Right atrium auricular region (tissue), 2 donors: ENCODE results near the gene TXNDC16. TPM values are rescaled to one million over a fixed set of nuclear protein-coding genes. Genes with fewer than 3 reads are reported as not detected.
"Not testable (repeated sequence)": the region's sequence is repeated elsewhere in the genome, so short reads cannot be mapped to it uniquely, and the experiment has no call there.

Experiments
- DNase-seq: peaks from one replicate; pipeline ENCODE4 v3.0.0-alpha.2; 2019; ENCODE audit warnings: low spot score
- H3K27ac ChIP-seq, 2 donors: fragments of 200-600 bp; sonication (generic); 1 replicate in 1 of 2; 2 replicates in 1 of 2; pipeline ENCODE4 v1.5.1; 2016 to 2019
- H3K27me3 ChIP-seq, 2 donors: fragments of 200-600 bp; sonication (generic); one replicate each; pipeline versions ENCODE4 v1.5.1 to v1.6.0; 2017 to 2019
- H3K36me3 ChIP-seq: fragments of 200-600 bp; sonication (generic); one replicate; pipeline ENCODE4 v1.5.1; 2016
- H3K4me1 ChIP-seq, 2 donors: fragments of 200-600 bp; sonication (generic); one replicate each; pipeline versions ENCODE4 v1.5.1 to v1.6.0; 2017 to 2019
- H3K4me3 ChIP-seq, 2 donors: fragments of 200-600 bp; sonication (generic); 1 replicate in 1 of 2; 2 replicates in 1 of 2; pipeline ENCODE4 v1.5.1; 2017 to 2019; ENCODE audit warnings: mild to moderate bottlenecking in 1 of 2, moderate library complexity in 1 of 2
- H3K9me3 ChIP-seq, 2 donors: fragments of 200-600 bp; sonication (generic); one replicate each; pipeline ENCODE4 v1.5.1; 2019
- total RNA-seq, 2 donors: library from RNA; depleted of rRNA; stranded (reverse); fragments of >200 nt; gene quantifications; one replicate each; pipeline ENCODE4 v1.1.0, GENCODE V29; 2016
- TF ChIP-seq, protein P1 (sequence below), 2 donors: fragments of 200-600 bp; sonication (generic); IDR thresholded peaks; one replicate each; pipeline ENCODE4 v1.5.1; 2019; ENCODE audit warnings: antibody characterized with exemption in 2 of 2

TXNDC16 gene
- total RNA-seq, 2 donors from 2014 or later, result 6.7 to 7.0 TPM

- no peak overlapping the region for H3K4me3 ChIP-seq
Measured at GRCh38 chr14:52473557-52473956, 78.7 kb downstream of the TXNDC16 start.

DNA sequence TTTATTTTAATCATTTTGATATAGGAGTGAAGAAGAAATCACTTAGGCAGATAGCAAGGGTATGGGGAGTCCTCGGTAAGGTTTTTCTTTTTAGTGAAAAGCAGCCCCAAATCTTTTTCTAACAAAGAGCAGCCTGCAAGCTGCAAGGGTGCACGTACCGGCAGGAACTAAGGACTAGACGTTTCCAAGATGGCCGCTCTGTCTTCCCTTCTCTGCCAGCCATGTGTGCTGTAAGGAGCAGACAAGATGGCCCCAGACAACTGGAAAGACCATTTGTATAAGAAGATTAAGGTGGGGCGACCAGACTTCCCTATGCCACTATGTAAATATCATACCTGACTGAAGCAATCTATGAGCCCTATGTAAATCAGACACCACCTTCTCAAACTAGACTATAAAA is 79.6 kb downstream of the TXNDC16 start:
- H3K27ac ChIP-seq, result no peak overlapping the region
- H3K4me3 ChIP-seq, result no peak overlapping the region
- no peaks in the 10 kb centered on the region for H3K36me3 ChIP-seq
- H3K9me3 ChIP-seq, result peaks cover 0 to 16% of the 10 kb centered on the region in 2 donors
- DNase-seq, result no peak
- TF ChIP-seq, protein P1, sequence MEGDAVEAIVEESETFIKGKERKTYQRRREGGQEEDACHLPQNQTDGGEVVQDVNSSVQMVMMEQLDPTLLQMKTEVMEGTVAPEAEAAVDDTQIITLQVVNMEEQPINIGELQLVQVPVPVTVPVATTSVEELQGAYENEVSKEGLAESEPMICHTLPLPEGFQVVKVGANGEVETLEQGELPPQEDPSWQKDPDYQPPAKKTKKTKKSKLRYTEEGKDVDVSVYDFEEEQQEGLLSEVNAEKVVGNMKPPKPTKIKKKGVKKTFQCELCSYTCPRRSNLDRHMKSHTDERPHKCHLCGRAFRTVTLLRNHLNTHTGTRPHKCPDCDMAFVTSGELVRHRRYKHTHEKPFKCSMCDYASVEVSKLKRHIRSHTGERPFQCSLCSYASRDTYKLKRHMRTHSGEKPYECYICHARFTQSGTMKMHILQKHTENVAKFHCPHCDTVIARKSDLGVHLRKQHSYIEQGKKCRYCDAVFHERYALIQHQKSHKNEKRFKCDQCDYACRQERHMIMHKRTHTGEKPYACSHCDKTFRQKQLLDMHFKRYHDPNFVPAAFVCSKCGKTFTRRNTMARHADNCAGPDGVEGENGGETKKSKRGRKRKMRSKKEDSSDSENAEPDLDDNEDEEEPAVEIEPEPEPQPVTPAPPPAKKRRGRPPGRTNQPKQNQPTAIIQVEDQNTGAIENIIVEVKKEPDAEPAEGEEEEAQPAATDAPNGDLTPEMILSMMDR (IDR thresholded peaks at IDR 0.05), result no peak
- no peaks in the 10 kb centered on the region for H3K4me1 ChIP-seq
- no peaks in the 10 kb centered on the region for H3K27me3 ChIP-seq

More at GRCh38 chr14:52473557-52473956, 78.7 kb downstream of the TXNDC16 start:
- Histone ChIP-seq H3K4me1 (no peaks in the 10 kb centered on the region), H3K9me3 (peaks cover 0 to 17% of the 10 kb centered on the region in 2 donors), H3K27ac (no peak overlapping the region), H3K36me3 (no peaks in the 10 kb centered on the region), H3K27me3 (no peaks in the 10 kb centered on the region)
- TF ChIP-seq, protein P1 (IDR thresholded peaks at IDR 0.05), result peak in 1 of 2 donors; percentile 49
- no peak for DNase-seq

- H3K36me3 ChIP-seq, DNase-seq, H3K27me3 ChIP-seq, H3K27ac ChIP-seq, H3K4me3 ChIP-seq, H3K4me1 ChIP-seq: not testable (repeated sequence)
- peaks cover 0 to 11% of the 10 kb centered on the region in 2 donors for H3K9me3 ChIP-seq
Measured at GRCh38 chr14:52472251-52472650, 80.1 kb downstream of the TXNDC16 start.

DNA sequence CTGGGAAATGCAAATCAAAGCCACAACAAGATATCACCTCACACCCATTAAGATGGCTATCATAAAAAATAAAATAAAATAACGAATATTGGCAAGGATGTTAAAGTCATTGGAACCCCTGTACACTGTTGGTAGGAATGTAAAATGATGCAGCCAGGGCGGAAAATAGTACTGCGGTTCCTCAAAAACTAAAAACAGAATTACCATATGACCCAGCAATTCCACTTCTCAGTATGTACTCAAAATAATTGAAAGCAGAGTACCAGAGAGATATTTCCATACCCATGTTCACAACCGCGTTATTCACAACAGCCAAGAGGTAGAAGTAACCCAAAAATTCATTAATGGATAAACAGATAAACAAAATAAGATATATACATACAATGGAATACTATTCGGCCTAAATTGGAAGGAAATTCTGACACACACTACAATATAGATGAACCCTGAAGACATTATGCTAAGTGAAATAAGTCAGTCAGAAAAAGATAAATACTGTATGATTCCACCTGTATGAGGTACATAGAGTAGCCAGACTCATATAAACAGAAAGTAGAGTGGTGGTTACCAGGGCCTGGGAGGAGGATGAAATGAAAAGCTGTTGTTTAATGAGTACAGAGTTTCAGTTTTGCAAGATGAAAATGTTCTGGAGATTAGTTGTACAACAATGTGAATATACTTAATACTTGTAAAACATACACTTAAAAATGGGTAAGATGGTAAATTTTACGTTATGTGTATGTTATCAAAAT is 84.6 kb downstream of the TXNDC16 start:
- Histone ChIP-seq H3K4me1 (no peaks in the 10 kb centered on the region), H3K4me3 (no peak overlapping the region), H3K27ac (no peak overlapping the region), H3K27me3 (no peaks in the 10 kb centered on the region), H3K9me3 (no peaks in the 10 kb centered on the region), H3K36me3 (peaks cover under 1% of the 10 kb centered on the region)
- no peak for DNase-seq
- TF ChIP-seq, protein P1 (IDR thresholded peaks at IDR 0.05), result no peak

DNA sequence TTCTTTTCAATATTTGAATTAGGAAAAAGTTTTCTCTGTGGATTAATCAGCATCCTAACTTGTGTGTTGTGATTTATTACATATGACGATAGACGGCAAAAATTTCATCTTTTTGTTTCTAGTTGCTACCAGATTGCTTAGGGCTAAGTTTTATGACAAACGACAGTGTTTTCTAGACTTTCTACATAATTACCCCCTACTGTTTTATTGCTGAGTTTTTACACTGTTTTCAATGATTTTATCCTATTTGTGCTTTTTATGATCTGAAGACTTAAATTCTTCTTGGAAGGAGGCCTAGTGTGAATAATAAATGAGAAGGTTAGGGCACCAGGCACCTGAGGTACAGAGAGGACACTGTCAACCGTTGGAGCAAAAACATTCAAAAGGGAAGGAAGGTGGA is 88.1 kb downstream of the TXNDC16 start:
- Histone ChIP-seq H3K4me1 (no peaks in the 10 kb centered on the region), H3K4me3 (no peak overlapping the region), H3K36me3 (peaks cover 13% of the 10 kb centered on the region), H3K27me3 (no peaks in the 10 kb centered on the region), H3K9me3 (peaks cover 0 to 7% of the 10 kb centered on the region in 2 donors), H3K27ac (no peak overlapping the region)
- DNase-seq, result no peak
- TF ChIP-seq, protein P1 (IDR thresholded peaks at IDR 0.05), result no peak

DNA sequence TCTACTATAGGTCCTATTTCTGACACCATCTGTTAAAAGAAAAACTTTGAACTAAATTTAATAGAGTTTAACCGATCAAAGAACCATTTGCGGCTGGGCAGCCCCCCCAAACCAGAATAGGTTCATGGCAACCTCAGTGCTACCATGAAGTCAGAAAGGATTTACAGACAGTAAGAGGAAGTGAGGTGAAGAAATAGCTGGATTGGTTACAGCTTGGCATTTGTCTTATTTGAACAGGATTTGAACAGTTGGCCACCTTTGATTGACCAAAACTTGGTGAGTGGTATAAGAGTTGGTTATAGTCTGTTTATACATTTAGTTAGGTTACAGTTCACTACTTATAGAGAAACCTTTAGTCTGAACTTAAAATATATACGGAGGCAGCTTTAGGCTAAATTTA is 88.9 kb downstream of the TXNDC16 start:
- Histone ChIP-seq H3K36me3 (peaks cover 13% of the 10 kb centered on the region), H3K4me1 (no peaks in the 10 kb centered on the region)

More for the DNA sequence above, 88.9 kb downstream of the TXNDC16 start:
- Histone ChIP-seq H3K4me3 (no peak overlapping the region), H3K27ac (no peak overlapping the region), H3K9me3 (peaks cover 0 to 7% of the 10 kb centered on the region in 2 donors), H3K27me3 (no peaks in the 10 kb centered on the region)
- DNase-seq, result no peak
- TF ChIP-seq, protein P1 (IDR thresholded peaks at IDR 0.05), result no peak
